LNCaP clone FGC (cell line): ENCODE data around the gene FGD6.

ENCODE experiments used
- DNase-seq: peaks from one replicate; pipeline ENCODE4 v3.0.0-alpha.2; 2011; ENCODE audit warnings: low read depth
- H3K4me3 ChIP-seq: 2 replicates; pipeline ENCODE4 v1.5.1; 2011; ENCODE audit warnings: mild to moderate bottlenecking, low read depth, low read length, control low read depth
- CTCF ChIP-seq: IDR thresholded peaks from 2 replicates; pipeline ENCODE4 v1.5.1; 2012; ENCODE audit warnings: mild to moderate bottlenecking; ENCODE audit not compliant: control insufficient read depth, insufficient read depth; ENCODE audit errors: extremely low read depth

Gene FGD6

GRCh38 chr12:95073698-95074520 is 143.4 kb downstream of the FGD6 start:
- DNase-seq, result no peak
- H3K4me3 ChIP-seq, result peak overlapping the region; percentile 61
- peak; percentile 82 for TF ChIP-seq CTCF

- peak; percentile 76 for DNase-seq
- H3K4me3 ChIP-seq, result peak within 1 kb of the TSS; percentile 61
- TF ChIP-seq CTCF, result no peak
Measured at GRCh38 chr12:95072900-95073697, 144.2 kb downstream of the FGD6 start, which contains the start of gene NR2C1. NR2C1 (minus strand) TSS chr12:95073618; CDS start chr12:95067384, 6,234 bp downstream.

- no peak for TF ChIP-seq CTCF
- DNase-seq, result no peak
- no peak overlapping the region for H3K4me3 ChIP-seq
Measured at GRCh38 chr12:95070378-95070777, 146.9 kb downstream of the FGD6 start.

- no peak overlapping the region for H3K4me3 ChIP-seq
- no peak for TF ChIP-seq CTCF
- no peak for DNase-seq
Measured at GRCh38 chr12:95066091-95066855, 151.0 kb downstream of the FGD6 start.

- no peak for DNase-seq
- no peak overlapping the region for H3K4me3 ChIP-seq
- no peak for TF ChIP-seq CTCF
Measured at GRCh38 chr12:95060951-95061350, 156.3 kb downstream of the FGD6 start.

GRCh38 chr12:95059984-95060383 is 157.3 kb downstream of the FGD6 start:
- TF ChIP-seq CTCF, result no peak
- H3K4me3 ChIP-seq, result no peak overlapping the region
- DNase-seq, result no peak
